A549 (cell line): ENCODE measurements around the gene C1QTNF3. TPM values are rescaled to one million over a fixed set of nuclear protein-coding genes. Genes with fewer than 3 reads are reported as not detected.

Experiments used
- ATAC-seq, 2 experiments: fragments of 200-7000 bp in 1 of 2; fragments of >200 bp in 1 of 2; cut with Nextera tagmentation in 1 of 2; cut with Tn5 transposase in 1 of 2; 3 replicates each; pipeline versions ENCODE4 v1.8.0 to v1.9.1; 2018 to 2020; ENCODE audit warnings: mild to moderate bottlenecking in 1 of 2, moderate library complexity in 1 of 2
- CTCF ChIA-PET: fragments of 300-600 bp; sonication (Branson Sonifier 250); formaldehyde crosslinking; extraction: SDS; loops from one replicate; lab custom pipeline; 2021; ENCODE audit warnings: antibody characterized with exemption, inconsistent platforms; lab: Yijun Ruan, JAX
- POLR2A ChIA-PET: fragments of 350-600 bp; formaldehyde crosslinking; extraction: SDS; loops from one replicate; lab custom pipeline; 2021; ENCODE audit warnings: antibody characterized with exemption, inconsistent platforms; lab: Yijun Ruan, JAX
- DNase-seq, 2 experiments: peaks; one replicate each; pipeline versions ENCODE4 v3.0.0 to v3.0.0-alpha.2; 2011 to 2016; ENCODE audit warnings: low read depth in 1 of 2, low spot score in 1 of 2
- FAIRE-seq: peaks from 2 replicates; lab custom pipeline; 2011; peaks lifted over from hg19 to GRCh38; lab: Jason Lieb, UNC
- H3K27ac ChIP-seq, 2 experiments: fragments of >200 bp; sonication (Bioruptor Twin); formaldehyde crosslinking; 3 replicates each; pipeline ENCODE4 v1.5.1; 2016 to 2017
- H3K4me1 ChIP-seq: fragments of >200 bp; sonication (Bioruptor Twin); formaldehyde crosslinking; 3 replicates; pipeline ENCODE4 v1.6.1; 2016
- H3K4me2 ChIP-seq: fragments of >200 bp; sonication (Bioruptor Twin); formaldehyde crosslinking; 3 replicates; pipeline ENCODE4 v1.6.1; 2016
- H3K4me3 ChIP-seq: fragments of >200 bp; sonication (Bioruptor Twin); formaldehyde crosslinking; 3 replicates; pipeline ENCODE4 v1.5.1; 2016
- H3K9me3 ChIP-seq: fragments of >200 bp; sonication (Bioruptor Twin); formaldehyde crosslinking; 3 replicates; pipeline ENCODE4 v1.6.1; 2016
- ATOH8 ChIP-seq: fragments of 250-450 bp; sonication (Bioruptor Pico); IDR thresholded peaks from 2 replicates; pipeline ENCODE4 v1.5.0; 2020; ENCODE audit warnings: low read depth, mild to moderate bottlenecking, moderate library complexity
- CBX8 ChIP-seq: fragments of 200-600 bp; sonication (generic); IDR thresholded peaks from 2 replicates; pipeline ENCODE4 v1.6.1; 2016
- CTCF ChIP-seq: fragments of >200 bp; sonication (Bioruptor Twin); formaldehyde crosslinking; IDR thresholded peaks from 3 replicates; pipeline ENCODE4 v1.5.1; 2016
- EP300 ChIP-seq, 2 experiments: fragments of >200 bp; sonication (Bioruptor Twin); formaldehyde crosslinking; IDR thresholded peaks; 2 replicates in 1 of 2; 3 replicates in 1 of 2; pipeline ENCODE4 v1.6.1; 2016 to 2017
- ESRRA ChIP-seq: fragments of 150-350 bp; IDR thresholded peaks from 2 replicates; pipeline ENCODE4 v1.6.1; 2014; ENCODE audit warnings: mild to moderate bottlenecking, low read length, borderline replicate concordance
- FOSB ChIP-seq: fragments of 250-450 bp; sonication (Bioruptor Pico); IDR thresholded peaks from 2 replicates; pipeline ENCODE4 v1.5.0; 2020; ENCODE audit warnings: mild to moderate bottlenecking, moderate library complexity
- FOSL2 ChIP-seq, 2 experiments: fragments of 450-650 bp in 1 of 2; fragments of >200 bp in 1 of 2; sonication (Bioruptor Twin) in 1 of 2; formaldehyde crosslinking; IDR thresholded peaks; 2 replicates each; pipeline versions ENCODE4 v1.5.0 to v1.6.1; 2016 to 2020; ENCODE audit warnings: mild to moderate bottlenecking in 1 of 2, moderate library complexity in 1 of 2
- HDAC2 ChIP-seq: fragments of 200-600 bp; sonication (generic); IDR thresholded peaks from 2 replicates; pipeline ENCODE4 v1.6.1; 2016
- HMGXB4 ChIP-seq: fragments of 250-450 bp; sonication (Bioruptor Pico); IDR thresholded peaks from 2 replicates; pipeline ENCODE4 v1.5.0; 2021; ENCODE audit warnings: mild to moderate bottlenecking, moderate library complexity, borderline replicate concordance
- RCOR1 ChIP-seq: fragments of 150-350 bp; IDR thresholded peaks from 2 replicates; pipeline ENCODE4 v1.6.1; 2014; ENCODE audit warnings: antibody characterized with exemption, low read length, low read depth
- REST ChIP-seq: fragments of 200-600 bp; sonication (generic); IDR thresholded peaks from 2 replicates; pipeline ENCODE4 v1.6.1; 2016; ENCODE audit warnings: antibody characterized with exemption, mild to moderate bottlenecking, moderate library complexity
- RFX5 ChIP-seq: fragments of 450-650 bp; IDR thresholded peaks from 2 replicates; pipeline ENCODE4 v1.7.1; 2014; ENCODE audit warnings: antibody characterized with exemption, mild to moderate bottlenecking, moderate library complexity
- SREBF2 ChIP-seq: fragments of 450-650 bp; IDR thresholded peaks from 2 replicates; pipeline ENCODE4 v1.6.1; 2014; ENCODE audit warnings: mild to moderate bottlenecking, moderate library complexity
- ZNF302 ChIP-seq: fragments of 250-450 bp; sonication (Bioruptor Pico); IDR thresholded peaks from 2 replicates; pipeline ENCODE4 v1.9.0; 2021; ENCODE audit warnings: inconsistent platforms, mild to moderate bottlenecking, moderate library complexity
- ZSCAN20 ChIP-seq: fragments of 250-450 bp; sonication (Bioruptor Pico); IDR thresholded peaks from 2 replicates; pipeline ENCODE4 v1.8.0; 2022; ENCODE audit warnings: mild to moderate bottlenecking, moderate library complexity
- WGBS: methylation state at CpG from one replicate; pipeline ENCODE4 v1.1.6; 2017; ENCODE audit errors: missing lambda C conversion rate; 5-methylcytosine and 5-hydroxymethylcytosine counted together
- polyA plus RNA-seq, 4 experiments: library from polyadenylated mRNA; depleted of rRNA in 3 of 4; stranded (reverse); fragments of >200 nt; fragmentation: RNase III in 1 of 4; extraction: RNeasy Plus Mini Kit Qiagen cat#74134 plus additional on column Dnase treatment in 1 of 4; gene quantifications; 2 replicates in 3 of 4; 3 replicates in 1 of 4; pipeline ENCODE4 v1.2.3, GENCODE V29; 2011 to 2017

Gene C1QTNF3
- polyA plus RNA-seq, 2 of the 4 experiments (the other 2 are of a cell fraction), result 0.26 to 1.4 TPM

- Histone ChIP-seq H3K4me3 (no peak overlapping the region), H3K4me1 (no peaks in the 10 kb centered on the region), H3K9me3 (no peaks in the 10 kb centered on the region)
- no peak for FAIRE-seq
- no peak for DNase-seq
- no peak for TF ChIP-seq ATOH8
- TF ChIP-seq RCOR1, result no peak
- no peak for TF ChIP-seq ZSCAN20
- TF ChIP-seq CTCF, result no peak
- TF ChIP-seq RFX5, result no peak
- TF ChIP-seq FOSB (CRISPR knock-in tag), result no peak
- no peak for TF ChIP-seq FOSL2 (IDR thresholded peaks at IDR 0.05)
- no peak for TF ChIP-seq FOSL2 (CRISPR knock-in tag; IDR thresholded peaks at IDR 0.05)
- no peak for TF ChIP-seq ZNF302 (CRISPR knock-in tag)
- no peak for TF ChIP-seq HDAC2
- no peak for TF ChIP-seq REST
- TF ChIP-seq SREBF2, result no peak
- TF ChIP-seq ESRRA, result no peak
- TF ChIP-seq, all 56 proteins: peak for 0
- ChIA-PET POLR2A (no interaction called here), CTCF (no interaction called here)
- whole genome bisulfite sequencing, result 78% methylated on average over 2 of the region's 2 CpGs
- H3K4me2 ChIP-seq, result no peak overlapping the region
- ATAC-seq, result no peak
- no peak overlapping the region for H3K27ac ChIP-seq
These were observed 21.7 kb downstream of the C1QTNF3 start for GRCh38 chr5:34021334-34021733.

- 92% methylated on average over 1 of the region's 1 CpG for WGBS
- CTCF ChIA-PET, result no interaction called here
- FAIRE-seq (no peak), DNase-seq (no peak), ATAC-seq (no peak)
- Histone ChIP-seq H3K4me2 (no peak overlapping the region), H3K27ac (no peak overlapping the region), H3K4me3 (no peak overlapping the region), H3K4me1 (no peaks in the 10 kb centered on the region), H3K9me3 (no peaks in the 10 kb centered on the region)
- POLR2A ChIA-PET, result no interaction called here
- no peak for TF ChIP-seq FOSB (CRISPR knock-in tag)
- TF ChIP-seq CBX8, result no peak
- TF ChIP-seq EP300 (IDR thresholded peaks at IDR 0.05), result no peak
- TF ChIP-seq HMGXB4 (CRISPR knock-in tag), result no peak
- TF ChIP-seq, all 56 proteins: peak for 0
These were observed 22.3 kb downstream of the C1QTNF3 start for GRCh38 chr5:34020726-34021125.
